Astrocyte (in vitro differentiated cells and primary cell): ENCODE data around the gene SPTLC1.

ENCODE experiments used
- EZH2 ChIP-seq: IDR thresholded peaks from 2 replicates; pipeline ENCODE4 v1.6.1; 2012; ENCODE audit warnings: mild to moderate bottlenecking, low read length, inconsistent platforms; ENCODE audit not compliant: insufficient read depth
- TF ChIP-seq, protein P1 (sequence below): IDR thresholded peaks from 2 replicates; pipeline ENCODE4 v1.5.1; 2011; ENCODE audit warnings: low read depth, mild to moderate bottlenecking, inconsistent platforms, low read length, moderate library complexity; ENCODE audit not compliant: insufficient read depth

- TF ChIP-seq, protein P1, sequence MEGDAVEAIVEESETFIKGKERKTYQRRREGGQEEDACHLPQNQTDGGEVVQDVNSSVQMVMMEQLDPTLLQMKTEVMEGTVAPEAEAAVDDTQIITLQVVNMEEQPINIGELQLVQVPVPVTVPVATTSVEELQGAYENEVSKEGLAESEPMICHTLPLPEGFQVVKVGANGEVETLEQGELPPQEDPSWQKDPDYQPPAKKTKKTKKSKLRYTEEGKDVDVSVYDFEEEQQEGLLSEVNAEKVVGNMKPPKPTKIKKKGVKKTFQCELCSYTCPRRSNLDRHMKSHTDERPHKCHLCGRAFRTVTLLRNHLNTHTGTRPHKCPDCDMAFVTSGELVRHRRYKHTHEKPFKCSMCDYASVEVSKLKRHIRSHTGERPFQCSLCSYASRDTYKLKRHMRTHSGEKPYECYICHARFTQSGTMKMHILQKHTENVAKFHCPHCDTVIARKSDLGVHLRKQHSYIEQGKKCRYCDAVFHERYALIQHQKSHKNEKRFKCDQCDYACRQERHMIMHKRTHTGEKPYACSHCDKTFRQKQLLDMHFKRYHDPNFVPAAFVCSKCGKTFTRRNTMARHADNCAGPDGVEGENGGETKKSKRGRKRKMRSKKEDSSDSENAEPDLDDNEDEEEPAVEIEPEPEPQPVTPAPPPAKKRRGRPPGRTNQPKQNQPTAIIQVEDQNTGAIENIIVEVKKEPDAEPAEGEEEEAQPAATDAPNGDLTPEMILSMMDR: no peak
- no peak for TF ChIP-seq EZH2
These were observed 107.2 kb downstream of the SPTLC1 start for GRCh38 chr9:92008041-92008440.
